Common myeloid progenitor, CD34-positive (primary cell): ENCODE data around the gene SDHC.

Experiments
- CTCF ChIA-PET: fragments of 350-600 bp; sonication (Branson Sonifier 250); formaldehyde crosslinking; loops from one replicate; lab custom pipeline; 2021; ENCODE audit warnings: antibody characterized with exemption; lab: Charles Lee
- POLR2A ChIA-PET: fragments of 350-600 bp; sonication (Branson Sonifier 250); formaldehyde crosslinking; loops from one replicate; lab custom pipeline; 2021; ENCODE audit warnings: antibody characterized with exemption; lab: Charles Lee
- DNase-seq, 3 donors: peaks; one replicate each; pipeline versions ENCODE4 v3.0.0 to v3.0.0-alpha.2; 2013
- H3K27ac ChIP-seq, 2 experiments: 1 replicate in 1 of 2; 2 replicates in 1 of 2; pipeline ENCODE4 v1.7.0; 2013; ENCODE audit warnings: inconsistent platforms in 2 of 2, low read length in 2 of 2, mild to moderate bottlenecking in 2 of 2, low read depth in 1 of 2, moderate library complexity in 1 of 2; ENCODE audit not compliant: severe bottlenecking in 2 of 2, insufficient read depth in 1 of 2, poor library complexity in 1 of 2
- H3K27me3 ChIP-seq, 5 experiments: replicated peaks in 2 of 5; 1 replicate in 3 of 5; 2 replicates in 2 of 5; pipeline versions ENCODE4 v1.6.1 to v1.7.0; 2013; ENCODE audit warnings: low read length in 4 of 5, mild to moderate bottlenecking in 2 of 5, moderate library complexity in 2 of 5, inconsistent platforms in 1 of 5; ENCODE audit not compliant: insufficient read depth in 5 of 5, control insufficient read depth in 4 of 5
- H3K36me3 ChIP-seq, 4 experiments: 1 replicate in 2 of 4; 2 replicates in 2 of 4; pipeline versions ENCODE4 v1.6.1 to v1.7.0; 2013; ENCODE audit warnings: low read length in 3 of 4, control low read depth in 1 of 4, mild to moderate bottlenecking in 1 of 4; ENCODE audit not compliant: control insufficient read depth in 4 of 4, insufficient read depth in 4 of 4
- H3K4me1 ChIP-seq, 4 experiments: 1 replicate in 3 of 4; 2 replicates in 1 of 4; pipeline versions ENCODE4 v1.6.1 to v1.7.1; 2013; ENCODE audit warnings: low read length in 3 of 4, mild to moderate bottlenecking in 3 of 4, control low read depth in 1 of 4, inconsistent platforms in 1 of 4, moderate library complexity in 1 of 4; ENCODE audit not compliant: control insufficient read depth in 4 of 4, insufficient read depth in 4 of 4; ENCODE audit errors: control extremely low read depth in 1 of 4
- H3K4me3 ChIP-seq, 7 experiments: 1 replicate in 4 of 7; 2 replicates in 3 of 7; pipeline versions ENCODE4 v1.5.1 to v1.7.0; 2013; ENCODE audit warnings: mild to moderate bottlenecking in 7 of 7, low read length in 6 of 7, moderate library complexity in 6 of 7, inconsistent platforms in 2 of 7, low read depth in 2 of 7, control low read depth in 1 of 7; ENCODE audit not compliant: insufficient read depth in 4 of 7, control insufficient read depth in 1 of 7; ENCODE audit errors: extremely low read depth in 1 of 7
- H3K9me3 ChIP-seq, 5 experiments: 1 replicate in 4 of 5; 2 replicates in 1 of 5; pipeline versions ENCODE4 v1.6.1 to v1.7.1; 2013; ENCODE audit warnings: low read length in 4 of 5, mild to moderate bottlenecking in 2 of 5, inconsistent platforms in 1 of 5, low read depth in 1 of 5, moderate library complexity in 1 of 5; ENCODE audit not compliant: control insufficient read depth in 4 of 5, insufficient read depth in 2 of 5; ENCODE audit errors: control extremely low read depth in 1 of 5
- WGBS: methylation state at CpG from one replicate; pipeline ENCODE4 v1.1.5; 2013; ENCODE audit not compliant: insufficient coverage; 5-methylcytosine and 5-hydroxymethylcytosine counted together

The SDHC gene

GRCh38 chr1:161330346-161330745 is 16.2 kb downstream of the SDHC start:
- DNase-seq, result no peak
- POLR2A ChIA-PET, result no interaction called here
- CTCF ChIA-PET, result interaction anchor here (1.2 kb wide), 1 partner anchor 38 kb away, joined by 3 read pairs; no protein-coding TSS in a partner anchor
- H3K9me3 ChIP-seq, result no peaks in the 10 kb centered on the region
- no peak overlapping the region for H3K4me3 ChIP-seq
- no peaks in the 10 kb centered on the region for H3K4me1 ChIP-seq
- WGBS, result 100% methylated on average over 3 of the region's 4 CpGs
- no peak overlapping the region for H3K27ac ChIP-seq
- H3K36me3 ChIP-seq, result peaks cover 16 to 79% (median 41%) of the 10 kb centered on the region in 4 experiments
- no peaks in the 10 kb centered on the region for H3K27me3 ChIP-seq

DNA sequence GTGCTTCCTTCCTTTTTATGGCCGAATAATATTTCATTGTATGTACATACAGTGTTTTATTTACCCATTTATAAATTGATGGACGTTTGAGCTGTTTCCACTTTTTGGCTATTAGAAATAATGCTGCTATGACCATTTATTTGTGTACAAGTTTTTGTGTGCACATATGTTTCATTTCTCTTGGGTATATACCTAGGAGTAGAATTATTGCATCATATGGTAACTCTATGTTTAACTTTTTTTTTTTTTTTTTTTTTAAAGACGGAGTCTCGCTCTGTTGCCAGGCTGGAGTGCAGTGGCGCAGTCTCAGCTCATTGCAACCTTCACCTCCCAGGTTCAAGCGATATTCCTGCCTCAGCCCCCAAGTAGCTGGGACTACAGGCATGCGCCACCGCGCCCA is 19.0 kb downstream of the SDHC start:
- 100% methylated on average over 6 of the region's 9 CpGs for WGBS
- DNase-seq, result no peak
- CTCF ChIA-PET, result interaction anchor here (1.1 to 3.4 kb wide), 2 partner anchors 8 to 11 kb away, joined by 3 to 16 read pairs; no protein-coding TSS in a partner anchor

DNA sequence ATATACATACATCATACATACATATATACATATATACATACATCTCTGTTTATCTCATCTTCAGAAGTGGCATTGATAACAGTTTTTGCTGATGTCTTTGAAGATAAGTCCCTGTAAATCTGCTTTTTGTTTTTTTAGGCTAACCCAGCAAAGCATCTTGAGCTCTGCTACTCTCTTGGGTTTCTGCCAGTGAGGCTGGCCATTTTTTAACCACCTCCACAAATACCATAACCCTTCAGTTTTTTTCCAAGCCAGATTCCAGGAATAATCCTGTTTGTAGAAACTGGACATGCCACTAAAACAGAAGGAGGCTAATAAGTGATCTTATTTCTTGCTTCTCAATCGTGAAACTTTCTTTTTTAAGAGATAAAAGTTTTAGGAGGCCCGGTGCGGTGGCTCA is 21.6 kb downstream of the SDHC start:
- Histone ChIP-seq H3K9me3 (no peaks in the 10 kb centered on the region), H3K27me3 (no peaks in the 10 kb centered on the region), H3K27ac (no peak overlapping the region), H3K4me1 (no peaks in the 10 kb centered on the region), H3K36me3 (peaks cover 8 to 69% (median 29%) of the 10 kb centered on the region in 4 experiments), H3K4me3 (no peak overlapping the region)
- no peak for DNase-seq
- ChIA-PET POLR2A (no interaction called here), CTCF (interaction anchor here (0.8 kb wide), 1 partner anchor 45 kb away, joined by 3 read pairs; no protein-coding TSS in a partner anchor)
- WGBS, result 100% methylated on average over 3 of the region's 3 CpGs

More for the DNA sequence above, 19.0 kb downstream of the SDHC start:
- H3K4me1 ChIP-seq, result no peaks in the 10 kb centered on the region
- no peak overlapping the region for H3K4me3 ChIP-seq
- no peaks in the 10 kb centered on the region for H3K27me3 ChIP-seq
- H3K36me3 ChIP-seq, result peaks cover 13 to 85% (median 39%) of the 10 kb centered on the region in 4 experiments
- H3K9me3 ChIP-seq, result no peaks in the 10 kb centered on the region
- POLR2A ChIA-PET, result no interaction called here
- H3K27ac ChIP-seq, result no peak overlapping the region

DNA sequence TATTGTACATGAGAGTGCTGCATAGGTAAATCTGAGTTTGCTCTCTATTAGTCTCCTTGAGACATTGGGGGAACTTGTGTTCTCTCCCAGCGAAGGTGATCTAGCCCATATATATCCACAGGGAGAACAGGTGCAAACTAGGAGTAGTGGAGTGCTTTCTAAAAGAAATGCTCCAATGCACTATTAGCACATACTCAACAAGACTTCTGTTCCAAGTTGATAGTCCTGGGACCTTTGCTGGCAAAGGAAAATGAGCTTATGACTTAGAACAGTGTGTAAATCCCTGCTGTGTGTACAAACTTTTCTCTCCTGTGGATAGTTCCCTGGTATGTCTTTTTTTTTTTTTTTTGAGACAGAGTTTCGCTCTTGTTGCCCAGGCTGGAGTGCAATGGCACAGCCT is 28.0 kb downstream of the SDHC start:
- 100% methylated on average over 1 of the region's 2 CpGs for WGBS
- CTCF ChIA-PET, result interaction anchor here (0.8 to 1.3 kb wide), 4 partner anchors 10 to 114 kb away, joined by 3 to 4 read pairs (median 3); no protein-coding TSS in a partner anchor

GRCh38 chr1:161342821-161343220 is 28.6 kb downstream of the SDHC start:
- H3K36me3 ChIP-seq, result peaks cover 4 to 34% (median 27%) of the 10 kb centered on the region in 4 experiments
- no peak for DNase-seq
- H3K9me3 ChIP-seq, result no peaks in the 10 kb centered on the region
- no peak overlapping the region for H3K4me3 ChIP-seq
- CTCF ChIA-PET, result interaction anchor here (0.8 to 1.0 kb wide), 2 partner anchors 28 to 115 kb away, joined by 3 to 4 read pairs; no protein-coding TSS in a partner anchor
- H3K27me3 ChIP-seq, result no peaks in the 10 kb centered on the region
- H3K4me1 ChIP-seq, result no peaks in the 10 kb centered on the region
- WGBS, result 100% methylated on average over 5 of the region's 5 CpGs
- POLR2A ChIA-PET, result no interaction called here
- H3K27ac ChIP-seq, result no peak overlapping the region

More for the DNA sequence above, 28.0 kb downstream of the SDHC start:
- no peaks in the 10 kb centered on the region for H3K27me3 ChIP-seq
- no peaks in the 10 kb centered on the region for H3K4me1 ChIP-seq
- peaks cover 4 to 38% (median 26%) of the 10 kb centered on the region in 4 experiments for H3K36me3 ChIP-seq
- no peak overlapping the region for H3K27ac ChIP-seq
- no peaks in the 10 kb centered on the region for H3K9me3 ChIP-seq
- no peak overlapping the region for H3K4me3 ChIP-seq
- POLR2A ChIA-PET, result no interaction called here
- DNase-seq, result no peak

DNA sequence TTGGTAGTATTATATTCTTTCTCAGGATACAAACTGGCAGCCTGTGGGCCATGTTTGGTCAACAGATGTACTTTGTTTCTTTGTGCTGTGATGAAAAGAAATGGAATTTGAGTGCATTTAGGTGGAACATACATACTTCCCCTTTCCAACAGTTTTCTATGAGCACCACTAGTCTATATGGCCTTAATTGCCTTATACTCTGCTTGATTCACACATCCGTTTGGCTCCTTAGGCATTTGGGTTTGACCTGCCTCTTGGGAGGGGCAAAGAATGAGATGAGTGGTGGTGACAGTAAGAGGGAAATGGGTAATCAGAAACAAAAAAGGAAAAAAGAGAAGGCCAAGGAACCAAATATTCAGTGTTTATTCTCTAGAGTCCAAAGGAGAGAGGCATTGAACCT is 36.5 kb downstream of the SDHC start:
- DNase-seq, result peak in 2 of 3 donors; percentile 6 to 10
- 100% methylated on average over 1 of the region's 1 CpG for WGBS
- H3K27ac ChIP-seq, result no peak overlapping the region
- no peaks in the 10 kb centered on the region for H3K9me3 ChIP-seq
- POLR2A ChIA-PET, result no interaction called here
- peaks cover 0 to 14% (median 0%) of the 10 kb centered on the region in 4 experiments for H3K4me1 ChIP-seq
- no peaks in the 10 kb centered on the region for H3K27me3 ChIP-seq
- peaks cover 3 to 17% (median 5%) of the 10 kb centered on the region in 4 experiments for H3K36me3 ChIP-seq
- no peak overlapping the region for H3K4me3 ChIP-seq
- CTCF ChIA-PET, result interaction anchor here (0.7 kb wide), 1 partner anchor 123 kb away, joined by 3 read pairs; no protein-coding TSS in a partner anchor

DNA sequence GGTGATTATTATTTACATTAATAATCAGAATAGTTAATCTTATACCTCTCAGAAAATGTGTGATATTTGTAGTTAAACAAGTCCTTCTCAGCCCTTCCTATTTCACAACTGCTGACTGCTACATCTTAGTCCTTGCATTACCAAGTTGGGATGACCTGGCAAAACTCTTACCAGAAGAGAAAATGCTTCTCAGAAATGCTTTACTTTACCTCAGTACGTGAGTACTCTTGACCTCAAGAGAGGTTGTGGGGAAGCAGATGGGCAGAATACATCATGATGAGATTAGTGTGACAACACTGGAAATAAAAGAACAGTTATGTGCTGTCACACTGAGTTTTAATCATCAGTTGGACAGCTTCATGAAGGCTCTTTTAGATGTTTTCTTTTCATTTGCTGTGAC is 37.3 kb downstream of the SDHC start:
- Histone ChIP-seq H3K27ac (no peak overlapping the region), H3K9me3 (no peaks in the 10 kb centered on the region), H3K4me3 (no peak overlapping the region), H3K4me1 (peaks cover 0 to 14% (median 0%) of the 10 kb centered on the region in 4 experiments), H3K36me3 (peaks cover 3 to 17% (median 5%) of the 10 kb centered on the region in 4 experiments), H3K27me3 (no peaks in the 10 kb centered on the region)
- ChIA-PET CTCF (interaction anchor here (1.1 kb wide), 1 partner anchor 29 kb away, joined by 3 read pairs; no protein-coding TSS in a partner anchor), POLR2A (no interaction called here)
- no CpG with 5 or more reads among the region's 1 CpG for WGBS
- DNase-seq, result peak in 2 of 3 donors; percentile 52
